HEK293T (cell line): ENCODE results near the gene TMEM129.
A peak's percentile ranks its signal among the peaks of the same experiment; 100 is the strongest.

Experiments used
- CTCF ChIA-PET: fragments of 350-600 bp; formaldehyde crosslinking; extraction: SDS; loops from one replicate; lab custom pipeline; 2021; ENCODE audit warnings: antibody characterized with exemption, inconsistent platforms; lab: Yijun Ruan, JAX
- POLR2A ChIA-PET: fragments of 350-600 bp; formaldehyde crosslinking; extraction: SDS; loops from one replicate; lab custom pipeline; 2020; ENCODE audit warnings: antibody characterized with exemption, inconsistent platforms; lab: Yijun Ruan, JAX
- DNase-seq: peaks from one replicate; pipeline ENCODE4 v3.0.0; 2012; ENCODE audit warnings: mixed read lengths; ENCODE audit errors: extremely low spot score
- ARNT ChIP-seq: fragments of 450-650 bp; IDR thresholded peaks from 2 replicates; pipeline ENCODE4 v1.6.1; 2017; ENCODE audit warnings: mild to moderate bottlenecking
- BHLHE40 ChIP-seq: fragments of 450-650 bp; IDR thresholded peaks from 2 replicates; pipeline ENCODE4 v1.6.1; 2016; ENCODE audit warnings: mild to moderate bottlenecking, moderate library complexity, borderline replicate concordance
- CTBP1 ChIP-seq: fragments of 450-650 bp; IDR thresholded peaks from 2 replicates; pipeline ENCODE4 v1.6.1; 2016; ENCODE audit warnings: borderline replicate concordance
- ELF4 ChIP-seq: fragments of 450-650 bp; IDR thresholded peaks from 2 replicates; pipeline ENCODE4 v1.6.1; 2017; ENCODE audit warnings: antibody characterized with exemption
- FOXA1 ChIP-seq: fragments of 450-650 bp; IDR thresholded peaks from 2 replicates; pipeline ENCODE4 v1.6.1; 2016; ENCODE audit warnings: mild to moderate bottlenecking
- FOXK2 ChIP-seq: fragments of 450-650 bp; IDR thresholded peaks from 2 replicates; pipeline ENCODE4 v1.6.1; 2016; ENCODE audit warnings: mild to moderate bottlenecking
- FOXM1 ChIP-seq: fragments of 450-650 bp; IDR thresholded peaks from 2 replicates; pipeline ENCODE4 v1.6.1; 2017; ENCODE audit warnings: mild to moderate bottlenecking, borderline replicate concordance
- HDGF ChIP-seq: fragments of 450-650 bp; IDR thresholded peaks from 2 replicates; pipeline ENCODE4 v1.6.1; 2017; ENCODE audit warnings: antibody characterized with exemption, borderline replicate concordance
- L3MBTL2 ChIP-seq: fragments of 450-650 bp; conservative IDR thresholded peaks from 2 replicates; pipeline ENCODE4 v1.6.1; 2016; ENCODE audit warnings: mild to moderate bottlenecking
- LEF1 ChIP-seq: fragments of 450-650 bp; IDR thresholded peaks from 2 replicates; pipeline ENCODE4 v1.6.1; 2017; ENCODE audit warnings: mild to moderate bottlenecking, borderline replicate concordance
- NFRKB ChIP-seq: fragments of 450-650 bp; IDR thresholded peaks from 2 replicates; pipeline ENCODE4 v1.6.1; 2016; ENCODE audit warnings: mild to moderate bottlenecking, moderate library complexity
- SP1 ChIP-seq: fragments of 450-650 bp; IDR thresholded peaks from 2 replicates; pipeline ENCODE4 v1.6.1; 2017
- SUZ12 ChIP-seq: fragments of 450-650 bp; IDR thresholded peaks from 2 replicates; pipeline ENCODE4 v1.6.1; 2016; ENCODE audit warnings: mild to moderate bottlenecking
- TARDBP ChIP-seq: fragments of 450-650 bp; IDR thresholded peaks from 2 replicates; pipeline ENCODE4 v1.6.1; 2016
- ZNF384 ChIP-seq: fragments of 450-650 bp; IDR thresholded peaks from 2 replicates; pipeline ENCODE4 v1.6.1; 2016
- TF ChIP-seq, protein P1 (sequence below): fragments of 450-650 bp; IDR thresholded peaks from 2 replicates; pipeline ENCODE4 v1.6.1; 2016

The TMEM129 gene

DNA sequence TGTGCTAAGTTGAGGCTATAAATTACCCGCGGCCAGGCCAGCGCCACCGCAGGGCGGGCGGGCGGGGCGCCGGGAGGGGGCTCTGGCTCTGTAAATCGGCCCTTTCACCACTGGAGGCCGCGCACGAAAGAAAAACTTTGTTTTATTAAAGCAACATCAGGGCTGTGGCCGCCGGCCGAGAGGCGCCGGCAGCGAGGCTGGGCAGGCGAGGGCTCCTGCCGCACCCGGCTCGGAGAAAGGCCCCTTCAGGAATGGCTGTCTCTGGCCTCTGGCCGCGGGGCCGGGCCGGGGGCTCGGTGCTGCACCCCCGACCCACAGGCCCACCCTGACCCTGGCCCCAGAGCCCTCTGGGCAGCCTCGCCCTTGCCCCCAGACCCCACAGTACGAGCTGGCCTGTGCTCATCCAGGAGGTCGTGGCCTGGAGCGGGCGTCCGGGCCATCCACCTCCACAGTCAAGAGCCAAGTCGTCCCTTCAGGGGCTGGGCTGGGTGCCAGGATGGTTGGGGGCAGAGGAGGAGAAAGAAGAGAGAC, 42.5 kb upstream of the TMEM129 start:
- TF ChIP-seq HDGF (peak; percentile 88; the same call in 1 of the 2 replicates), FOXK2 (no peak)
- peak; percentile 76 for DNase-seq
- ChIA-PET POLR2A (interaction anchor here (0.6 kb wide), 1 partner anchor 39 kb away, joined by 3 read pairs; no protein-coding TSS in a partner anchor), CTCF (interaction anchor here (0.7 kb wide), 1 partner anchor 44 kb away, joined by 5 read pairs; no protein-coding TSS in a partner anchor)

DNA sequence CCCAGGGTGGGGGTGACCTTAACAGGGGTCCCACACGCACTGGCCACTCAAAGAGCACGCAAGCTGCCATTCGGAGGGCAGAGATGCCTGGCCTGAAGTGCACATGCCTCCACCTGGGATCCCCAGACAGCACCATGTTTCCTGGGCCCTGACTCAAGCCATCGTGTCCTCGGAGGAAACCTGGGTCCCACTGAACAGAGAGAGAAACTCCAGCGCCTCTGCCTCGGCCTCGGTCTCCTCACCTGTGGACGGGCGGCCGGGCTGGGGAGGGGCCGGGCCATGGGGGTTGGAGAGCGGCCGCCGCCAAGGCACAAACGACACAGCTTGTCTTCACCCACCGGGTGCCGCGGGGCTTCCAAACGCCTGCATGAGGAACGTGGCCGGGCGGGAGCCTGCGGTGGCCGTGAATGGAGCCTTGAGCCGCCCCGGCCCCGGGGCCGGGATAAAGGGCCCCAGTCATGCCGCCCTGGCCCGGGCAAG, 42.0 kb upstream of the TMEM129 start:
- TF ChIP-seq SP1 (no peak), CTBP1 (no peak), FOXM1 (no peak), ZNF384 (no peak), FOXK2 (no peak), ELF4 (no peak), BHLHE40 (no peak), NFRKB (no peak), FOXA1 (no peak), TARDBP (no peak), HDGF (no peak), SUZ12 (no peak), LEF1 (no peak), ARNT (no peak), L3MBTL2 (no peak)
- TF ChIP-seq, protein P1, sequence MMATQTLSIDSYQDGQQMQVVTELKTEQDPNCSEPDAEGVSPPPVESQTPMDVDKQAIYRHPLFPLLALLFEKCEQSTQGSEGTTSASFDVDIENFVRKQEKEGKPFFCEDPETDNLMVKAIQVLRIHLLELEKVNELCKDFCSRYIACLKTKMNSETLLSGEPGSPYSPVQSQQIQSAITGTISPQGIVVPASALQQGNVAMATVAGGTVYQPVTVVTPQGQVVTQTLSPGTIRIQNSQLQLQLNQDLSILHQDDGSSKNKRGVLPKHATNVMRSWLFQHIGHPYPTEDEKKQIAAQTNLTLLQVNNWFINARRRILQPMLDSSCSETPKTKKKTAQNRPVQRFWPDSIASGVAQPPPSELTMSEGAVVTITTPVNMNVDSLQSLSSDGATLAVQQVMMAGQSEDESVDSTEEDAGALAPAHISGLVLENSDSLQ = no peak
- ChIA-PET POLR2A (interaction anchor here (0.5 to 0.6 kb wide), 2 partner anchors 12 to 25 kb away, joined by 3 read pairs; no protein-coding TSS in a partner anchor), CTCF (no interaction called here)
- no peak for DNase-seq

DNA sequence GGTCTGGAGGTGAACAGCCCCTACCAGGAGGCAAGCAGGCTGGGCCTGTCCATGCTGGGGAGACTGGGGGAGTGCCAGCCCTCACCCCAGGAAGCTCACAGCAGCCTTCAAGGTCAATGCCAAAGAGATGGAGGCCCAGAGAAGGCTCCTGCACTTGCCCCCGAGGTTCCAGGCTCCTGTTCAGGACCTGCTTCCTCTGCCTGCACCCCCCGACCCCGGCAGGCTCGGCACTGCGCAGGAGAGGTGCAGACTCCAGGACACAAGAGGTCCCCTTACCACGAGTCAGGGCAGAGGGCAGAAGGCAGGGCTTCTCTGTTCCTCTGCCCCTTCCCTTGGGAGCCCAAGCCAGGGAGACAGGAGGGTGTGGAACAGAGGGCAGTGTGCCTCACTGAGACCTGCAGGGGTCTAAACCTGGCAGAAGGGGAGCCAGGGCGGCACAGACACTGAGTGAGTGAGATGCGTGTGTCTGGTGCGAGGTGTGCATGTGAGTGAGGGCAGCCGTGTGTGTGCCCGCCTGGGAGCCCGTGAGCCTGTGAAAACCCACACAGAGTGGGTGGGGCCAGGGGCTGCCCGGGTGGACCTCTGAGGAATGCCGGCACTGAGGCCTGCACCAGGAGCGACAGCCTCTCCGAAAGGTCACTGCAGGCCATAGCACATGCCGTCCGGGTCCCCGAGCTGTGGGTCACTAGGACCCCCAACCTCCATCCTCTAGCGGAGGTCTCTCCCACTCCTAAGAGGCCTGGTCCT, 41.3 kb upstream of the TMEM129 start:
- CTCF ChIA-PET = interaction anchor here (0.6 kb wide), 1 partner anchor 16 kb away, joined by 3 read pairs; no protein-coding TSS in a partner anchor
- no peak for TF ChIP-seq HDGF
- TF ChIP-seq, protein P1 = no peak
- POLR2A ChIA-PET = interaction anchor here (0.5 to 0.6 kb wide), 2 partner anchors 13 to 26 kb away, joined by 3 read pairs; no protein-coding TSS in a partner anchor
- DNase-seq = no peak

DNA sequence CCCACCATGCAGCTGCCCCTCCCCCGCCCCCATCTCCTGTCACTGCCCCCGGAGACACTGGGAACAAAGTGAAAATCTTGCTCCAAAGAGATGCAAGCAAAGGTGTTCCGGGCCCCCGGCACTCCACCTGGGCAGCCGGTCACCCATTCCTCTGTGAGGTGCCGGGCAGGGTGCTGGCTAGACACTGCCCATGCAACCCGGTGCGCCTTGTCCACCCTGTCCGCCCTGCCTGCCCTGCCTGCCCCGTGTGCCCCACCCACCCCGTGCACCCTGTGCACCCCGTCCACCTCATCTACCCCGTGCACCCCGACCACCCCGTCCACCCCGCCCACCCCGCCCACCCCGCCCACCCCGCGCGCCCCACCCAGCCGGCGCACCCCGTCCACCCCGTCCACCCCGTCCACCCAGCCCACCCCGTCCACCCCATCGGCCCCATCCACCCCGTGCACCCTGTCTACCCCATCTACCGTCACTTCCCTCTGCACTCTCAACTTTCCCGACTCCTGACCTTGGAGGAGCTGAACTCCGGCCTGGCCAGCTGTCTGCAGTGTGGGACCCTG, 40.1 kb upstream of the TMEM129 start:
- no peak for DNase-seq
- CTCF ChIA-PET = interaction anchor here (0.6 kb wide), 1 partner anchor 15 kb away, joined by 3 read pairs; no protein-coding TSS in a partner anchor
- TF ChIP-seq FOXK2 (no peak), CTBP1 (no peak), SP1 (no peak), HDGF (no peak), ARNT (no peak), NFRKB (no peak), SUZ12 (no peak), ELF4 (no peak), FOXM1 (no peak), TARDBP (no peak), BHLHE40 (no peak), LEF1 (no peak), FOXA1 (no peak), ZNF384 (no peak), L3MBTL2 (no peak)
- TF ChIP-seq, protein P1 = no peak
- POLR2A ChIA-PET = no interaction called here

DNA sequence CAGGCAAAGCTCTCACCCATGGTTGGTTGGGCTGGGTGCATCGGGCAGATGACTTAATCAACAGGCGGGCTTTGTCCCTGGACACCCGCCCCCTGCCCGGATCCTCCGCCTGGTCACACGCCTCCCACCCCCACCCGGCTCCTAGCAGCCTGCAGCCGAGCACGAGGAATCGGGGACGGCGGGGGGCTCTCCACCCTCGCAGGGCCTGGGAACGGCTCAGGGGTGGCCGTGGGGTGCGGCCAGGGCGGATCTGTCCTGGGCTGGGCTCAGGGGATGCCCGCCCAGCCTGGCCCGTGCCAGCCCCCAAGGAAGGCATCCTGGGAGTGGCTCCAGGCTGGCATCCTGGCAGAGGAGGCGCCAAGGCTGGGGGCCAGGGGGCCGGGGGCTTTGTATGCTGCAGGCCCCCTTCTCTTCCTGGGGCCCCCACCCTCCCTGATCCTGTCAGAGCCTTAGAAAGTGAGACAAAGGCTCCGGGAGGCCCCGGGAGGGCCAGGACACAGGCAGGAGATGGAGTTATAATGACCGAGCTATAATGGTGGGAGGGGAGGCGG, 39.5 kb upstream of the TMEM129 start:
- ChIA-PET POLR2A (no interaction called here), CTCF (no interaction called here)
- no peak for TF ChIP-seq L3MBTL2
- TF ChIP-seq BHLHE40 = no peak
- no peak for TF ChIP-seq TARDBP
- TF ChIP-seq NFRKB = no peak
- no peak for TF ChIP-seq LEF1
- no peak for TF ChIP-seq FOXK2
- TF ChIP-seq CTBP1 = no peak
- no peak for TF ChIP-seq ARNT
- TF ChIP-seq, protein P1 = no peak
- no peak for TF ChIP-seq FOXM1
- TF ChIP-seq SUZ12 = no peak
- no peak for TF ChIP-seq ELF4
- no peak for DNase-seq
